Skeletal muscle cell (primary cell): Measurements from ENCODE around the gene FALEC.
A peak's percentile ranks its signal among the peaks of the same experiment; 100 is the strongest.
"Not testable (repeated sequence)": the region's sequence is repeated elsewhere in the genome, so short reads cannot be mapped to it uniquely, and the experiment has no call there.

ENCODE experiments used
- DNase-seq: peaks from one replicate; pipeline ENCODE4 v3.0.0-alpha.2; 2010; ENCODE audit warnings: low read depth
- H3K4me3 ChIP-seq: 2 replicates; pipeline ENCODE4 v1.5.1; 2011; ENCODE audit warnings: low read depth, mild to moderate bottlenecking, control low read depth, low read length, moderate library complexity

Gene FALEC

DNA sequence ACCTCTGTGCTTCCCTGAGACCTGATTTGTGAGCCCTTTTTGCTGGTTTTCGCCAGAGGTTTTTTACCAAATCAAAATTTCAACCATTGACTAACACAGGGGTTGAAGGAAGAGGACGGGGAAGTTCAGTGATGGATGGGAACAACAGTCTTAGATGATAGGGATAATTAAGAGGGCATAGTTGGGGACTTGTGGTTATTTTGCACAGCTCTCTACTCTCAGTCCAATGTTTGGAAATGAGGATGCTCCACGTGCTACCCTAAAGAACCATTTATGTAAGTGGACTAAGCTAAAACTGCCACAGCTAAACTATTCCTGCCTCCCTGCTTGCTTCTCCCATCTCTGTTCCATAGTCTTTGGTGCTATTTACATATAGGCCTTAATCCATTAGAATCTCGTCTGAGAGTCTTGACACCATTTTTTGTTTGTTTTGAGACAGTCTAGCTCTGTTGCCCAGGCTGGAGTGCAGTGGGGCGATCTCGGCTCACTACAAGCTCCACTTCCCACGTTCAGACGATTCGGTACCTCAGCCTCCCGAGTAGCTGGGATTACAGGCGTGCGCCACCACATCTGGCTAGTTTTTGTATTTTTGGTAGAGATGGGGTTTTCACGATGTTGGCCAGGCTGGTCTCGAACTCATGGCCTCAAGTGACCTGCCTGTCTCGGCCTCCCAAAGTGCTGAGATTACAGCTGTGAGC lies 64.5 kb downstream of the FALEC start:
- peak overlapping the region; percentile 46 for H3K4me3 ChIP-seq
- no peak for DNase-seq

- not testable (repeated sequence) for H3K4me3 ChIP-seq, DNase-seq
Observed at GRCh38 chr1:150580966-150581365, 65.4 kb downstream of the FALEC start.

GRCh38 chr1:150581437-150581836 lies 65.9 kb downstream of the FALEC start:
- not testable (repeated sequence) for DNase-seq, H3K4me3 ChIP-seq

DNA sequence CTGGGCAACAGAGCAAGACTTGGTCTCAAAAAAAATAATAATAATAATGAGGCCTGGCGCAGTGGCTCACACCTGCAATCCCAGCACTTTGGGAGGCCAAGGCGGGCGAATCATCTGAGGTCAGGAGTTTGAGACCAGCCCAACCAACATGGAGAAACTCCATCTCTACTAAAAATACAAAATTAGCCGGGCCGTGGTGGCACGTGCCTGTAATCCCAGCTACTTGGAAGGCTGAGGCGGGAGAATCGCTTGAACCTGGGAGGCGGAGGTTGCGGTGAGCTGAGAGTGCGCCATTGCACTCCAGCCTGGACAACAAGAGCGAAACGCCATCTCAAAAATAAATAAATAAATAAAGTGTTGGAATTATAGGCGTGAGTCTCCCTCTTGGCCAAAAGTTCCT lies 66.4 kb downstream of the FALEC start:
- not testable (repeated sequence) for H3K4me3 ChIP-seq, DNase-seq

DNA sequence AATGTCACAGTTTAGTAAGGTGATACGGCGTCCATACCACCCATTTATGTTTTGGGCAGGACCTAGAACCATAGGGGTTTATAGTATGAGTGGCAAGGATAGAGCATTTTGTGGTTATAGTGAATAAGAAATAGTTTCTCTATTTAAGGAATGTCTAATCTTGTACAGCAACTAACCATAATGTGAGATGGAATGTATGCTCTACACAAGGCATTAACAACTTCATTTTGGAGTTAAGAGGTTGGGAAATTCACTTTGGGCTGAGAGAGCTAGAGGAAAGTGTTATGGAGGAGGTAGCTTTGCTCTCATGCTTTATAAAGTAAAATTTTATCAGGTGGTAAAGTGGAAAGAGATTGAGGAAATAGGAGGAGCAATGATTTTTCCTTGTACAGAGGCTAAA lies 66.8 kb downstream of the FALEC start:
- DNase-seq: no peak
- H3K4me3 ChIP-seq: no peak overlapping the region
